ENCODE results near the gene KAZALD1.
A peak's percentile ranks its signal among the peaks of the same experiment; 100 is the strongest.

KAZALD1 gene

GRCh38 chr10:101061624-101062231, at the start of gene KAZALD1:
TSS of gene KAZALD1 (plus strand) at chr10:101061989. CDS start at chr10:101062593, 604 bp downstream.
- peak; percentile 60 to 68 for DNase-seq (ENCODE audit: low read depth in 2 of 2)

GRCh38 chr10:101012525-101013364, 49.0 kb upstream of the KAZALD1 start:
- DNase-seq (ENCODE audit: low read depth in 2 of 2) = peak; percentile 85 to 87

GRCh38 chr10:101013365-101013825, 48.4 kb upstream of the KAZALD1 start:
- DNase-seq (ENCODE audit: low read depth in 2 of 2) = no peak

GRCh38 chr10:101014230-101014884, 47.4 kb upstream of the KAZALD1 start:
- DNase-seq (ENCODE audit: low read depth in 2 of 2) = no peak

- peak; percentile 71 to 73 for DNase-seq (ENCODE audit: low read depth in 2 of 2)
Measured at GRCh38 chr10:101014966-101015581, 46.7 kb upstream of the KAZALD1 start.

- no peak for DNase-seq (ENCODE audit: low read depth in 2 of 2)
Measured at GRCh38 chr10:101015582-101015973, 46.2 kb upstream of the KAZALD1 start.

- no peak for DNase-seq (ENCODE audit: low read depth in 2 of 2)
Measured at GRCh38 chr10:101016814-101017213, 45.0 kb upstream of the KAZALD1 start.

GRCh38 chr10:101018118-101018599, 43.6 kb upstream of the KAZALD1 start:
- no peak for DNase-seq (ENCODE audit: low read depth in 2 of 2)

GRCh38 chr10:101018600-101019439, 43.0 kb upstream of the KAZALD1 start:
- DNase-seq (ENCODE audit: low read depth in 2 of 2) = peak in 1 of 2 experiments; percentile 49

- DNase-seq (ENCODE audit: low read depth in 2 of 2) = no peak
Measured at GRCh38 chr10:101019440-101019703, 42.4 kb upstream of the KAZALD1 start.

- no peak for DNase-seq (ENCODE audit: low read depth in 2 of 2)
Measured at GRCh38 chr10:101020427-101021075, 41.2 kb upstream of the KAZALD1 start.

- no peak for DNase-seq (ENCODE audit: low read depth in 2 of 2)
Measured at GRCh38 chr10:101021239-101021638, 40.5 kb upstream of the KAZALD1 start.

GRCh38 chr10:101021692-101022251, 40.0 kb upstream of the KAZALD1 start:
- DNase-seq (ENCODE audit: low read depth in 2 of 2) = no peak

- no peak for DNase-seq (ENCODE audit: low read depth in 2 of 2)
Measured at GRCh38 chr10:101022967-101023705, 38.7 kb upstream of the KAZALD1 start.

- DNase-seq (ENCODE audit: low read depth in 2 of 2) = no peak
Measured at GRCh38 chr10:101027106-101027720, 34.6 kb upstream of the KAZALD1 start.

- DNase-seq (ENCODE audit: low read depth in 2 of 2) = no peak
Measured at GRCh38 chr10:101028446-101029337, 33.1 kb upstream of the KAZALD1 start.

GRCh38 chr10:101029520-101030295, 32.1 kb upstream of the KAZALD1 start:
- no peak for DNase-seq (ENCODE audit: low read depth in 2 of 2)

All from fibroblast of skin of left quadriceps (primary cell).